WTC11 (cell line): Measurements from ENCODE around the gene FGFRL1.

Experiments used
- ARID4B ChIP-seq: sonication (generic); formaldehyde crosslinking; IDR thresholded peaks from 2 replicates; pipeline ENCODE4 v1.8.0; 2023; ENCODE audit warnings: missing genetic modification reagents, mild to moderate bottlenecking, borderline replicate concordance
- ATF2 ChIP-seq: sonication (generic); formaldehyde crosslinking; IDR thresholded peaks from 2 replicates; pipeline ENCODE4 v1.8.1; 2022; ENCODE audit warnings: low read depth, missing genetic modification reagents, borderline replicate concordance
- CBFB ChIP-seq: sonication (generic); formaldehyde crosslinking; IDR thresholded peaks from 2 replicates; pipeline ENCODE4 v1.8.1; 2022; ENCODE audit warnings: mild to moderate bottlenecking, low read depth, missing genetic modification reagents
- CTCF ChIP-seq: fragments of 200-600 bp; IDR thresholded peaks from 2 replicates; pipeline ENCODE4 v1.8.0; 2022; ENCODE audit warnings: antibody characterized with exemption
- MAX ChIP-seq: sonication (generic); formaldehyde crosslinking; IDR thresholded peaks from 2 replicates; pipeline ENCODE4 v1.8.0; 2022; ENCODE audit warnings: mild to moderate bottlenecking, missing genetic modification reagents
- STAT6 ChIP-seq: sonication (generic); formaldehyde crosslinking; conservative IDR thresholded peaks from 2 replicates; pipeline ENCODE4 v1.8.1; 2023; ENCODE audit warnings: mild to moderate bottlenecking, low read depth, missing genetic modification reagents, moderate library complexity
- USF2 ChIP-seq: sonication (generic); formaldehyde crosslinking; IDR thresholded peaks from 2 replicates; pipeline ENCODE4 v1.8.1; 2023; ENCODE audit warnings: mild to moderate bottlenecking, missing genetic modification reagents, moderate library complexity
- ZNF232 ChIP-seq: sonication (generic); formaldehyde crosslinking; IDR thresholded peaks from 2 replicates; pipeline ENCODE4 v1.8.0; 2022; ENCODE audit warnings: mild to moderate bottlenecking, missing genetic modification reagents

- no peak for TF ChIP-seq CTCF
- TF ChIP-seq ZNF232 (CRISPR knock-in tag), result no peak
- no peak for TF ChIP-seq ATF2 (CRISPR knock-in tag)
- TF ChIP-seq STAT6 (CRISPR knock-in tag), result no peak
- TF ChIP-seq CBFB (CRISPR knock-in tag), result no peak
- no peak for TF ChIP-seq USF2 (CRISPR knock-in tag)
- TF ChIP-seq ARID4B, result no peak
- TF ChIP-seq MAX (CRISPR knock-in tag), result no peak
These were observed 50.3 kb downstream of the FGFRL1 start for GRCh38 chr4:1061760-1062159.
